HEK293 (cell line): Measurements from ENCODE around the gene MANSC4.

Experiments used
- CTCF ChIA-PET: fragments of 350-600 bp; formaldehyde crosslinking; extraction: SDS; loops from one replicate; lab custom pipeline; 2021; ENCODE audit warnings: antibody characterized with exemption; lab: Yijun Ruan, JAX
- POLR2A ChIA-PET: fragments of 300-600 bp; formaldehyde crosslinking; extraction: SDS; loops from one replicate; lab custom pipeline; 2020; ENCODE audit warnings: antibody characterized with exemption, inconsistent platforms; lab: Yijun Ruan, JAX
- H3K27ac ChIP-seq: fragments of 200-500 bp; sonication (Bioruptor generic); 2 replicates; pipeline ENCODE4 v1.5.1; 2014; ENCODE audit warnings: low read depth, low read length, control low read depth, inconsistent platforms; ENCODE audit errors: extremely low read depth
- H3K36me3 ChIP-seq, 2 experiments: fragments of 200-500 bp in 1 of 2; sonication (Bioruptor generic) in 1 of 2; 1 replicate in 1 of 2; 2 replicates in 1 of 2; pipeline ENCODE4 v1.5.1; 2014 to 2017; ENCODE audit warnings: inconsistent platforms in 2 of 2, low read length in 2 of 2; ENCODE audit not compliant: control insufficient read depth in 2 of 2, insufficient read depth in 1 of 2
- H3K4me1 ChIP-seq: fragments of 200-500 bp; sonication (Bioruptor generic); 2 replicates; pipeline ENCODE4 v1.5.1; 2014; ENCODE audit warnings: mild to moderate bottlenecking, low read length, inconsistent platforms; ENCODE audit not compliant: control insufficient read depth, insufficient read depth
- H3K4me3 ChIP-seq: 2 replicates; pipeline ENCODE4 v1.5.1; 2011; ENCODE audit warnings: low read depth, mild to moderate bottlenecking, control low read depth, low read length, moderate library complexity
- H3K9me3 ChIP-seq: fragments of 200-500 bp; sonication (Bioruptor generic); 2 replicates; pipeline ENCODE4 v1.5.1; 2014; ENCODE audit warnings: low read depth, low read length, inconsistent platforms; ENCODE audit not compliant: control insufficient read depth, insufficient read depth
- BCL11A ChIP-seq: fragments of 450-650 bp; formaldehyde crosslinking; IDR thresholded peaks from 2 replicates; pipeline ENCODE4 v1.5.1; 2016; ENCODE audit warnings: low read depth, missing biosample characterization, missing genetic modification characterization
- FEZF1 ChIP-seq: fragments of 450-650 bp; formaldehyde crosslinking; IDR thresholded peaks from 2 replicates; pipeline ENCODE4 v1.5.1; 2016; ENCODE audit warnings: missing biosample characterization, missing genetic modification characterization
- GLIS1 ChIP-seq: fragments of 450-650 bp; formaldehyde crosslinking; IDR thresholded peaks from 2 replicates; pipeline ENCODE4 v1.5.1; 2016; ENCODE audit warnings: missing biosample characterization, missing genetic modification characterization
- KLF16 ChIP-seq: fragments of 450-650 bp; formaldehyde crosslinking; IDR thresholded peaks from 2 replicates; pipeline ENCODE4 v1.5.1; 2017; ENCODE audit warnings: missing biosample characterization, missing genetic modification characterization
- KLF8 ChIP-seq: fragments of 450-650 bp; formaldehyde crosslinking; IDR thresholded peaks from 2 replicates; pipeline ENCODE4 v1.5.1; 2016; ENCODE audit warnings: missing biosample characterization, missing genetic modification characterization
- KLF9 ChIP-seq: fragments of 450-650 bp; formaldehyde crosslinking; IDR thresholded peaks from 2 replicates; pipeline ENCODE4 v1.5.1; 2016; ENCODE audit warnings: missing biosample characterization, missing genetic modification characterization, low read depth
- SP2 ChIP-seq: fragments of 450-650 bp; formaldehyde crosslinking; IDR thresholded peaks from 2 replicates; pipeline ENCODE4 v1.5.1; 2016; ENCODE audit warnings: missing biosample characterization, missing genetic modification characterization
- WT1 ChIP-seq: fragments of 450-650 bp; formaldehyde crosslinking; IDR thresholded peaks from 2 replicates; pipeline ENCODE4 v1.5.1; 2016; ENCODE audit warnings: missing biosample characterization, missing genetic modification characterization
- YY2 ChIP-seq: fragments of 450-650 bp; formaldehyde crosslinking; IDR thresholded peaks from 2 replicates; pipeline ENCODE4 v1.5.1; 2016; ENCODE audit warnings: missing biosample characterization, missing genetic modification characterization
- ZBTB1 ChIP-seq: fragments of 450-650 bp; formaldehyde crosslinking; IDR thresholded peaks from 2 replicates; pipeline ENCODE4 v1.5.1; 2016; ENCODE audit warnings: missing biosample characterization, missing genetic modification characterization
- ZFHX2 ChIP-seq: fragments of 450-650 bp; formaldehyde crosslinking; conservative IDR thresholded peaks from 2 replicates; pipeline ENCODE4 v1.5.1; 2016; ENCODE audit warnings: missing biosample characterization, missing genetic modification characterization
- ZFP37 ChIP-seq: fragments of 450-650 bp; formaldehyde crosslinking; IDR thresholded peaks from 2 replicates; pipeline ENCODE4 v1.5.1; 2016; ENCODE audit warnings: missing biosample characterization, missing genetic modification characterization
- ZNF16 ChIP-seq: fragments of 450-650 bp; formaldehyde crosslinking; IDR thresholded peaks from 2 replicates; pipeline ENCODE4 v1.5.1; 2016; ENCODE audit warnings: low read depth, missing biosample characterization, missing genetic modification characterization
- ZNF19 ChIP-seq: fragments of 450-650 bp; formaldehyde crosslinking; IDR thresholded peaks from 2 replicates; pipeline ENCODE4; 2016; ENCODE audit warnings: missing biosample characterization, missing genetic modification characterization, low read depth
- ZNF2 ChIP-seq: fragments of 450-650 bp; formaldehyde crosslinking; IDR thresholded peaks from 2 replicates; pipeline ENCODE4 v1.5.1; 2016; ENCODE audit warnings: missing biosample characterization, missing genetic modification characterization
- ZNF214 ChIP-seq: fragments of 450-650 bp; formaldehyde crosslinking; IDR thresholded peaks from 2 replicates; pipeline ENCODE4 v1.5.1; 2017; ENCODE audit warnings: missing biosample characterization, mild to moderate bottlenecking, missing genetic modification characterization, borderline replicate concordance
- ZNF223 ChIP-seq: fragments of 450-650 bp; formaldehyde crosslinking; IDR thresholded peaks from 2 replicates; pipeline ENCODE4 v1.5.1; 2016; ENCODE audit warnings: missing biosample characterization, missing genetic modification characterization
- ZNF24 ChIP-seq: fragments of 450-650 bp; formaldehyde crosslinking; IDR thresholded peaks from 2 replicates; pipeline ENCODE4 v1.5.1; 2016; ENCODE audit warnings: missing biosample characterization, missing genetic modification characterization
- ZNF311 ChIP-seq: fragments of 450-650 bp; formaldehyde crosslinking; IDR thresholded peaks from 2 replicates; pipeline ENCODE4 v1.5.1; 2017; ENCODE audit warnings: missing biosample characterization, missing genetic modification characterization, borderline replicate concordance
- ZNF433 ChIP-seq: fragments of 450-650 bp; formaldehyde crosslinking; IDR thresholded peaks from 2 replicates; pipeline ENCODE4 v1.5.1; 2016; ENCODE audit warnings: missing biosample characterization, missing genetic modification characterization, low read depth
- ZNF473 ChIP-seq: fragments of 450-650 bp; formaldehyde crosslinking; IDR thresholded peaks from 2 replicates; pipeline ENCODE4 v1.5.1; 2017; ENCODE audit warnings: missing biosample characterization, missing genetic modification characterization
- ZNF501 ChIP-seq: fragments of 450-650 bp; formaldehyde crosslinking; IDR thresholded peaks from 2 replicates; pipeline ENCODE4 v1.5.1; 2016; ENCODE audit warnings: missing biosample characterization, missing genetic modification characterization
- ZNF555 ChIP-seq: fragments of 450-650 bp; formaldehyde crosslinking; conservative IDR thresholded peaks from 2 replicates; pipeline ENCODE4 v1.5.1; 2017; ENCODE audit warnings: missing biosample characterization, mild to moderate bottlenecking, missing genetic modification characterization, inconsistent platforms
- ZNF777 ChIP-seq: fragments of 450-650 bp; formaldehyde crosslinking; IDR thresholded peaks from 2 replicates; pipeline ENCODE4 v1.5.1; 2017; ENCODE audit warnings: missing biosample characterization, missing genetic modification characterization, borderline replicate concordance
- ZNF830 ChIP-seq: fragments of 450-650 bp; IDR thresholded peaks from 2 replicates; pipeline ENCODE4 v1.5.0; 2018; ENCODE audit warnings: missing biosample characterization, missing genetic modification characterization, low read depth, mild to moderate bottlenecking, moderate library complexity
- ZSCAN23 ChIP-seq: fragments of 450-650 bp; formaldehyde crosslinking; IDR thresholded peaks from 2 replicates; pipeline ENCODE4 v1.5.1; 2016; ENCODE audit warnings: missing biosample characterization, missing genetic modification characterization
- ZXDB ChIP-seq: fragments of 450-650 bp; formaldehyde crosslinking; IDR thresholded peaks from 2 replicates; pipeline ENCODE4 v1.5.1; 2016; ENCODE audit warnings: missing biosample characterization, missing genetic modification characterization
- TF ChIP-seq, protein P1 (sequence below): fragments of 450-650 bp; IDR thresholded peaks from 2 replicates; pipeline ENCODE4 v1.5.1; 2018; ENCODE audit warnings: missing biosample characterization, mild to moderate bottlenecking, missing genetic modification characterization
- TF ChIP-seq, protein P2 (sequence below): fragments of 450-650 bp; formaldehyde crosslinking; IDR thresholded peaks from 2 replicates; pipeline ENCODE4 v1.5.1; 2016; ENCODE audit warnings: missing biosample characterization, missing genetic modification characterization
- TF ChIP-seq, protein P3 (sequence below): fragments of 450-650 bp; formaldehyde crosslinking; IDR thresholded peaks from 2 replicates; pipeline ENCODE4 v1.5.1; 2017; ENCODE audit warnings: missing biosample characterization, mild to moderate bottlenecking, missing genetic modification characterization, moderate library complexity
- TF ChIP-seq, protein P4 (sequence below): fragments of 450-650 bp; formaldehyde crosslinking; IDR thresholded peaks from 2 replicates; pipeline ENCODE4 v1.5.1; 2016; ENCODE audit warnings: missing biosample characterization, missing genetic modification characterization

Gene MANSC4

DNA sequence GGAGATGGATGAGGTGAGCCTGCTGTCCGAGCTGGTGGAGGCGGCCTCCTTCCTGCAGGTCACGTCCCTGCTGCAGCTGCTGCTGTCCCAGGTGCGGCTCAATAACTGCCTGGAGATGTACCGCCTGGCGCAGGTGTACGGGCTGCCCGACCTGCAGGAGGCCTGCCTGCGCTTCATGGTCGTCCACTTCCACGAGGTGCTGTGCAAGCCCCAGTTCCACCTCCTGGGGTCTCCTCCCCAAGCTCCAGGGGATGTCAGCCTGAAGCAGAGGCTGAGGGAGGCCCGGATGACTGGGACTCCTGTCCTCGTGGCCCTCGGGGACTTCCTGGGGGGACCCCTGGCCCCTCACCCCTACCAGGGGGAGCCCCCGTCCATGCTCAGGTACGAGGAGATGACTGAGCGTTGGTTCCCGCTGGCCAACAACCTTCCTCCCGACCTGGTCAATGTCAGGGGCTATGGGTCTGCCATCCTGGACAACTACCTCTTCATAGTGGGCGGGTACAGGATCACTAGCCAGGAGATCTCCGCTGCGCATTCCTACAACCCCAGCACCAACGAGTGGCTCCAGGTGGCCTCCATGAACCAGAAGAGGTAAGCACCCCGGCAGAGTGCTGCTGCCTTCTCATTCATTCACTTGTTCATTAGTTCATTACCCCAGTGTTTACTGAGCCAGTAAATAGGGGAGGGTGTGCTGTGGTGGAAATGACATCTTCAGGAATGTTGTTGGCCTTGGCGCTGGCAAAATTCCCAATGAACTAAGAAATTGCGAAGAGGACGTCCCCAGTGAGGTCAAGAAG is 774 bp upstream of the MANSC4 start:
- Histone ChIP-seq H3K4me3 (peak overlapping the region; percentile 83), H3K9me3 (no peaks in the 10 kb centered on the region), H3K4me1 (peaks cover 9% of the 10 kb centered on the region; the same call in 1 of the 2 replicates), H3K27ac (peak overlapping the region; percentile 99), H3K36me3 (peaks cover 7 to 12% of the 10 kb centered on the region in 2 experiments)
- CTCF ChIA-PET = no interaction called here
- POLR2A ChIA-PET = interaction anchor here (0.5 to 1.5 kb wide), 5 partner anchors 10 to 74 kb away, joined by 3 to 5 read pairs (median 3); partner anchors contain the start of gene MRPS35
- TF ChIP-seq, protein P1, sequence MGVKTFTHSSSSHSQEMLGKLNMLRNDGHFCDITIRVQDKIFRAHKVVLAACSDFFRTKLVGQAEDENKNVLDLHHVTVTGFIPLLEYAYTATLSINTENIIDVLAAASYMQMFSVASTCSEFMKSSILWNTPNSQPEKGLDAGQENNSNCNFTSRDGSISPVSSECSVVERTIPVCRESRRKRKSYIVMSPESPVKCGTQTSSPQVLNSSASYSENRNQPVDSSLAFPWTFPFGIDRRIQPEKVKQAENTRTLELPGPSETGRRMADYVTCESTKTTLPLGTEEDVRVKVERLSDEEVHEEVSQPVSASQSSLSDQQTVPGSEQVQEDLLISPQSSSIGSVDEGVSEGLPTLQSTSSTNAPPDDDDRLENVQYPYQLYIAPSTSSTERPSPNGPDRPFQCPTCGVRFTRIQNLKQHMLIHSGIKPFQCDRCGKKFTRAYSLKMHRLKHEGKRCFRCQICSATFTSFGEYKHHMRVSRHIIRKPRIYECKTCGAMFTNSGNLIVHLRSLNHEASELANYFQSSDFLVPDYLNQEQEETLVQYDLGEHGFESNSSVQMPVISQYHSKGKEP = no peak
- TF ChIP-seq SP2 (tag by site-specific recombination) (peak; percentile 26; the same call in 1 of the 2 replicates), BCL11A (tag by site-specific recombination) (no peak), GLIS1 (tag by site-specific recombination) (peak; percentile 96), YY2 (tag by site-specific recombination) (no peak), ZNF19 (tag by site-specific recombination) (no peak), ZBTB1 (tag by site-specific recombination) (no peak), ZNF214 (tag by site-specific recombination) (no peak), KLF8 (tag by site-specific recombination) (0 out of 2 replicates have a peak, but pooled peaks have one; percentile 13), WT1 (tag by site-specific recombination) (peak; percentile 59; the same call in 1 of the 2 replicates), FEZF1 (tag by site-specific recombination) (peak; percentile 15; the same call in 1 of the 2 replicates), ZNF433 (no peak), ZFHX2 (tag by site-specific recombination) (0 out of 2 replicates have a peak, but pooled peaks have one; percentile 11), ZNF16 (no peak), ZSCAN23 (no peak), ZXDB (tag by site-specific recombination) (peak; percentile 100), ZNF223 (tag by site-specific recombination) (no peak), KLF16 (tag by site-specific recombination) (no peak), ZNF24 (peak; percentile 97), KLF9 (tag by site-specific recombination) (0 out of 2 replicates have a peak, but pooled peaks have one; percentile 13), ZNF311 (tag by site-specific recombination) (no peak), ZNF501 (0 out of 2 replicates have a peak, but pooled peaks have one; percentile 39), ZNF473 (tag by site-specific recombination) (no peak), ZFP37 (tag by site-specific recombination) (0 out of 2 replicates have a peak, but pooled peaks have one; percentile 12), ZNF555 (tag by site-specific recombination) (no peak), ZNF2 (tag by site-specific recombination) (peak; percentile 59; the same call in 1 of the 2 replicates), ZNF830 (tag by site-specific recombination) (no peak), ZNF777 (tag by site-specific recombination) (0 out of 2 replicates have a peak, but pooled peaks have one; percentile 26)
- TF ChIP-seq, protein P2, sequence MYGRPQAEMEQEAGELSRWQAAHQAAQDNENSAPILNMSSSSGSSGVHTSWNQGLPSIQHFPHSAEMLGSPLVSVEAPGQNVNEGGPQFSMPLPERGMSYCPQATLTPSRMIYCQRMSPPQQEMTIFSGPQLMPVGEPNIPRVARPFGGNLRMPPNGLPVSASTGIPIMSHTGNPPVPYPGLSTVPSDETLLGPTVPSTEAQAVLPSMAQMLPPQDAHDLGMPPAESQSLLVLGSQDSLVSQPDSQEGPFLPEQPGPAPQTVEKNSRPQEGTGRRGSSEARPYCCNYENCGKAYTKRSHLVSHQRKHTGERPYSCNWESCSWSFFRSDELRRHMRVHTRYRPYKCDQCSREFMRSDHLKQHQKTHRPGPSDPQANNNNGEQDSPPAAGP = peak; percentile 48
- TF ChIP-seq, protein P3, sequence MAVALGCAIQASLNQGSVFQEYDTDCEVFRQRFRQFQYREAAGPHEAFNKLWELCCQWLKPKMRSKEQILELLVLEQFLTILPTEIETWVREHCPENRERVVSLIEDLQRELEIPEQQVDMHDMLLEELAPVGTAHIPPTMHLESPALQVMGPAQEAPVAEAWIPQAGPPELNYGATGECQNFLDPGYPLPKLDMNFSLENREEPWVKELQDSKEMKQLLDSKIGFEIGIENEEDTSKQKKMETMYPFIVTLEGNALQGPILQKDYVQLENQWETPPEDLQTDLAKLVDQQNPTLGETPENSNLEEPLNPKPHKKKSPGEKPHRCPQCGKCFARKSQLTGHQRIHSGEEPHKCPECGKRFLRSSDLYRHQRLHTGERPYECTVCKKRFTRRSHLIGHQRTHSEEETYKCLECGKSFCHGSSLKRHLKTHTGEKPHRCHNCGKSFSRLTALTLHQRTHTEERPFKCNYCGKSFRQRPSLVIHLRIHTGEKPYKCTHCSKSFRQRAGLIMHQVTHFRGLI (tag by site-specific recombination) = peak; percentile 96
- TF ChIP-seq, protein P4, sequence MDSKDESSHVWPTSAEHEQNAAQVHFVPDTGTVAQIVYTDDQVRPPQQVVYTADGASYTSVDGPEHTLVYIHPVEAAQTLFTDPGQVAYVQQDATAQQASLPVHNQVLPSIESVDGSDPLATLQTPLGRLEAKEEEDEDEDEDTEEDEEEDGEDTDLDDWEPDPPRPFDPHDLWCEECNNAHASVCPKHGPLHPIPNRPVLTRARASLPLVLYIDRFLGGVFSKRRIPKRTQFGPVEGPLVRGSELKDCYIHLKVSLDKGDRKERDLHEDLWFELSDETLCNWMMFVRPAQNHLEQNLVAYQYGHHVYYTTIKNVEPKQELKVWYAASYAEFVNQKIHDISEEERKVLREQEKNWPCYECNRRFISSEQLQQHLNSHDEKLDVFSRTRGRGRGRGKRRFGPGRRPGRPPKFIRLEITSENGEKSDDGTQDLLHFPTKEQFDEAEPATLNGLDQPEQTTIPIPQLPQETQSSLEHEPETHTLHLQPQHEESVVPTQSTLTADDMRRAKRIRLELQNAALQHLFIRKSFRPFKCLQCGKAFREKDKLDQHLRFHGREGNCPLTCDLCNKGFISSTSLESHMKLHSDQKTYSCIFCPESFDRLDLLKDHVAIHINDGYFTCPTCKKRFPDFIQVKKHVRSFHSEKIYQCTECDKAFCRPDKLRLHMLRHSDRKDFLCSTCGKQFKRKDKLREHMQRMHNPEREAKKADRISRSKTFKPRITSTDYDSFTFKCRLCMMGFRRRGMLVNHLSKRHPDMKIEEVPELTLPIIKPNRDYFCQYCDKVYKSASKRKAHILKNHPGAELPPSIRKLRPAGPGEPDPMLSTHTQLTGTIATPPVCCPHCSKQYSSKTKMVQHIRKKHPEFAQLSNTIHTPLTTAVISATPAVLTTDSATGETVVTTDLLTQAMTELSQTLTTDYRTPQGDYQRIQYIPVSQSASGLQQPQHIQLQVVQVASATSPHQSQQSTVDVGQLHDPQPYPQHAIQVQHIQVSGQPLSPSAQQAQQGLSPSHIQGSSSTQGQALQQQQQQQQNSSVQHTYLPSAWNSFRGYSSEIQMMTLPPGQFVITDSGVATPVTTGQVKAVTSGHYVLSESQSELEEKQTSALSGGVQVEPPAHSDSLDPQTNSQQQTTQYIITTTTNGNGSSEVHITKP = 0 out of 2 replicates have a peak, but pooled peaks have one; percentile 41
